Liver (tissue), 3 donors: Measurements from ENCODE around the gene FOXI2.

Experiments
- ATF3 ChIP-seq: IDR thresholded peaks from 2 replicates; pipeline ENCODE4 v1.6.1; 2016; ENCODE audit warnings: antibody characterized with exemption
- CTCF ChIP-seq: fragments of 150-350 bp; IDR thresholded peaks from 2 replicates; pipeline ENCODE4 v1.5.1; 2017; ENCODE audit warnings: improper control_type of control experiment, low read depth, low read length; ENCODE audit not compliant: missing input control
- FOXA2 ChIP-seq: IDR thresholded peaks from 2 replicates; pipeline ENCODE4 v1.6.1; 2016; ENCODE audit warnings: antibody characterized with exemption
- GABPA ChIP-seq, 2 donors: IDR thresholded peaks in 1 of 2; conservative IDR thresholded peaks in 1 of 2; 2 replicates each; pipeline ENCODE4 v1.6.1; 2016; ENCODE audit warnings: antibody characterized with exemption in 2 of 2, mild to moderate bottlenecking in 1 of 2, moderate library complexity in 1 of 2
- HNF4G ChIP-seq: IDR thresholded peaks from 2 replicates; pipeline ENCODE4 v1.6.1; 2016; ENCODE audit warnings: antibody characterized with exemption
- JUND ChIP-seq, 2 donors: IDR thresholded peaks; 2 replicates each; pipeline ENCODE4 v1.6.1; 2016; ENCODE audit warnings: antibody characterized with exemption in 2 of 2
- MAX ChIP-seq: IDR thresholded peaks from 2 replicates; pipeline ENCODE4 v1.6.1; 2016; ENCODE audit warnings: antibody characterized with exemption
- RAD21 ChIP-seq, 2 donors: IDR thresholded peaks; 2 replicates each; pipeline ENCODE4 v1.6.1; 2016; ENCODE audit warnings: antibody characterized with exemption in 2 of 2, mild to moderate bottlenecking in 2 of 2
- REST ChIP-seq: IDR thresholded peaks from 2 replicates; pipeline ENCODE4 v1.6.1; 2016; ENCODE audit warnings: antibody characterized with exemption, mild to moderate bottlenecking
- SP1 ChIP-seq: IDR thresholded peaks from 2 replicates; pipeline ENCODE4 v1.6.1; 2018; ENCODE audit warnings: antibody characterized with exemption, mild to moderate bottlenecking
- TAF1 ChIP-seq: conservative IDR thresholded peaks from 2 replicates; pipeline ENCODE4 v1.6.1; 2016; ENCODE audit warnings: antibody characterized with exemption, mild to moderate bottlenecking
- YY1 ChIP-seq: IDR thresholded peaks from 2 replicates; pipeline ENCODE4 v1.6.1; 2016; ENCODE audit warnings: antibody characterized with exemption, mild to moderate bottlenecking
- ZBTB33 ChIP-seq: IDR thresholded peaks from 2 replicates; pipeline ENCODE4 v1.6.1; 2016; ENCODE audit warnings: antibody characterized with exemption
- donor health status: healthy.
- donor health status: healthy.

- TF ChIP-seq CTCF, result no peak
- TF ChIP-seq REST, result no peak
- TF ChIP-seq FOXA2, result no peak
- TF ChIP-seq JUND (IDR thresholded peaks at IDR 0.05), result no peak
- TF ChIP-seq ZBTB33, result no peak
- no peak for TF ChIP-seq TAF1
- no peak for TF ChIP-seq GABPA (IDR thresholded peaks at IDR 0.05 in 1 of 2, conservative IDR thresholded peaks at IDR 0.05 in 1 of 2)
- TF ChIP-seq YY1, result no peak
- TF ChIP-seq MAX, result no peak
- TF ChIP-seq ATF3, result no peak
- no peak for TF ChIP-seq RAD21 (IDR thresholded peaks at IDR 0.05)
- TF ChIP-seq SP1, result no peak
- TF ChIP-seq HNF4G, result no peak
Measured at GRCh38 chr10:127759276-127759675, 22.3 kb downstream of the FOXI2 start.
